ENCODE measurements around the gene RNASE12. TPM values are rescaled to one million over a fixed set of nuclear protein-coding genes. Genes with fewer than 3 reads are reported as not detected.
A peak's percentile ranks its signal among the peaks of the same experiment; 100 is the strongest.

Gene RNASE12
- total RNA-seq (not detected), polyA plus RNA-seq (not detected)
- long read RNA-seq, donor 1: 0 reads
- long read RNA-seq, donor 2: 0 reads

GRCh38 chr14:20591235-20591634, at the start of gene RNASE12:
TSS of gene RNASE12 (minus strand) at chr14:20591376. CDS start at chr14:20590723, 653 bp downstream.
- H3K4me1 ChIP-seq (ENCODE audit: control insufficient read depth in 1 of 2, insufficient read depth in 2 of 2, low read length in 2 of 2): no peaks in the 10 kb centered on the region
- H3K36me3 ChIP-seq (ENCODE audit: control insufficient read depth in 1 of 2, insufficient read depth in 2 of 2, low read length in 1 of 2): no peaks in the 10 kb centered on the region
- DNase-seq: no peak
- H3K27me3 ChIP-seq (ENCODE audit: control insufficient read depth in 1 of 2, insufficient read depth in 2 of 2, low read length in 1 of 2): peaks cover 0 to 2% of the 10 kb centered on the region in 2 donors
- intact Hi-C loops (cut with DNase I): no loop called here
- 80 to 83% methylated on average over 4 of the region's 4 CpGs for WGBS, 2 donors
- no peaks in the 10 kb centered on the region for H3K9me3 ChIP-seq (ENCODE audit: control insufficient read depth, low read length)
- H3K27ac ChIP-seq (ENCODE audit: low read depth in 1 of 2, low read length in 2 of 2): no peak within 1 kb of the TSS
- ATAC-seq (ENCODE audit: low FRiP score): no peak
- H3K4me3 ChIP-seq (ENCODE audit: low read length in 2 of 2): no peak within 1 kb of the TSS

- ATAC-seq (ENCODE audit: low FRiP score) (peak; percentile 70), DNase-seq (no peak)
- WGBS, 2 donors: 3 to 4% methylated on average over 45 of the region's 45 CpGs
- Histone ChIP-seq H3K4me1 (ENCODE audit: control insufficient read depth in 1 of 2, insufficient read depth in 2 of 2, low read length in 2 of 2) (no peaks in the 10 kb centered on the region), H3K36me3 (ENCODE audit: control insufficient read depth in 1 of 2, insufficient read depth in 2 of 2, low read length in 1 of 2) (no peaks in the 10 kb centered on the region), H3K27ac (ENCODE audit: low read depth in 1 of 2, low read length in 2 of 2) (no peak overlapping the region), H3K4me3 (ENCODE audit: low read length in 2 of 2) (no peak overlapping the region), H3K9me3 (ENCODE audit: control insufficient read depth, low read length) (no peaks in the 10 kb centered on the region), H3K27me3 (ENCODE audit: control insufficient read depth in 1 of 2, insufficient read depth in 2 of 2, low read length in 1 of 2) (no peaks in the 10 kb centered on the region)
- intact Hi-C loops (cut with DNase I): loop anchor here in 1 of 2 donors (5.0 kb wide), 1 partner anchor 49 kb away; the partner anchor contains the start of gene RNASE4
Measured at GRCh38 chr14:20632831-20633691, 41.9 kb upstream of the RNASE12 start.

DNA sequence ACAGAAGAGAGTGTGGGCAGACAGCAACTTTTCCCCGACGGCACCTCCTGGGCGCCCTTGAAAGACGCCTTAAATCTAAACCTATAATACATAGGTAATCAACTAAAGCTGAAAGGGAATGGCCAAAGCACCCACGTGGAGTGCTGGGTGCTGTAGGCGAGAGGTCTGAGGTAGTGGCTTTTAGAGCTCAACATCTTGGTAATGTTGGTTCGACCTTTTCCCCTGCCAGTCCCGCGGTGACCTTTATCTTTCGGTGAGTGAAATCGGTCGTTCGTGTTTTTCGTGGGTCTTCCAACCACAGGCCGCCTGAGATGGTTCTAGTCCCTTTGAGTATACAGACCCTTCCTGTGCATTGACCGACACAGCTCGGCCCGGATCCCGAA, 41.3 kb upstream of the RNASE12 start:
- Histone ChIP-seq H3K27me3 (ENCODE audit: control insufficient read depth in 1 of 2, insufficient read depth in 2 of 2, low read length in 1 of 2) (no peaks in the 10 kb centered on the region), H3K4me1 (ENCODE audit: control insufficient read depth in 1 of 2, insufficient read depth in 2 of 2, low read length in 2 of 2) (no peaks in the 10 kb centered on the region), H3K27ac (ENCODE audit: low read depth in 1 of 2, low read length in 2 of 2) (no peak overlapping the region), H3K4me3 (ENCODE audit: low read length in 2 of 2) (no peak overlapping the region), H3K36me3 (ENCODE audit: control insufficient read depth in 1 of 2, insufficient read depth in 2 of 2, low read length in 1 of 2) (no peaks in the 10 kb centered on the region), H3K9me3 (ENCODE audit: control insufficient read depth, low read length) (no peaks in the 10 kb centered on the region)
- WGBS, 2 donors: 1 to 2% methylated on average over 19 of the region's 19 CpGs
- intact Hi-C loops (cut with DNase I): loop anchor here in 1 of 2 donors (5.0 kb wide), 1 partner anchor 50 kb away; the partner anchor contains the start of gene RNASE4
- ATAC-seq (ENCODE audit: low FRiP score) (no peak), DNase-seq (no peak)

DNA sequence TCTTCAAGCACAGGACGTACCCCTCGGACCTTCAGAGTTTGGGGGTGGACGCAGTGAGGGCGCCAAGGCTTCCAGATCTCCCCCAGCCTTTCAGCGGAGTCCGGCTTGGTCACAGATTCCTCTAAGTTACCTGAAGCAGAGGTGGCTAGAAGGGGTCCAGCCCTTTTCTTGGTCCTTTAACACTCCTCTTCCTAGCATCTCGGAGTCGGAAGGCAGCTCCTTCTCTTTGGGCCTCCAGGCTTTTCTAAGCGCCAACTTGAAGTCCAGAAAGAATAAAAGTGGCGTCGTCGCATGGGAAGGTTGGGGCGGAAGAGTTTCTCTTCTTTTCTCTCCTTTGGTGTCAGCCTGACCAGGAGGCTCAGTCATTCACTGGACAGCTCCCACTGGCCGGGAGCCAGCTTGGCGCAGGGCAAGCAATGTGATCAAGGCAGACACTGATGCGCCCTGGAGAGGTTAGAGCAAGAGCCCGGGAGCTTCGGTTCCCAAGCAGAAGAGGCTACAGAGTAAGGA, 40.8 kb upstream of the RNASE12 start:
- H3K4me1 ChIP-seq (ENCODE audit: control insufficient read depth in 1 of 2, insufficient read depth in 2 of 2, low read length in 2 of 2): no peaks in the 10 kb centered on the region
- 1% methylated on average over 18 of the region's 18 CpGs for WGBS, 2 donors
- H3K36me3 ChIP-seq (ENCODE audit: control insufficient read depth in 1 of 2, insufficient read depth in 2 of 2, low read length in 1 of 2): no peaks in the 10 kb centered on the region
- peak; percentile 71 for ATAC-seq (ENCODE audit: low FRiP score)
- H3K4me3 ChIP-seq (ENCODE audit: low read length in 2 of 2): peak overlapping the region in 1 of 2 donors; percentile 23
- H3K9me3 ChIP-seq (ENCODE audit: control insufficient read depth, low read length): no peaks in the 10 kb centered on the region
- no peaks in the 10 kb centered on the region for H3K27me3 ChIP-seq (ENCODE audit: control insufficient read depth in 1 of 2, insufficient read depth in 2 of 2, low read length in 1 of 2)
- no peak overlapping the region for H3K27ac ChIP-seq (ENCODE audit: low read depth in 1 of 2, low read length in 2 of 2)
- intact Hi-C loops (cut with DNase I): loop anchor here (2.0 to 5.0 kb wide), 2 partner anchors 19 to 50 kb away; partner anchors contain the start of gene RNASE4 (in 1 of the 2)
- DNase-seq: peak; percentile 80 to 88

GRCh38 chr14:20631023-20631879, 40.1 kb upstream of the RNASE12 start:
- Histone ChIP-seq H3K27me3 (ENCODE audit: control insufficient read depth in 1 of 2, insufficient read depth in 2 of 2, low read length in 1 of 2) (no peaks in the 10 kb centered on the region), H3K27ac (ENCODE audit: low read depth in 1 of 2, low read length in 2 of 2) (no peak overlapping the region), H3K4me3 (ENCODE audit: low read length in 2 of 2) (peak overlapping the region; percentile 23 to 29), H3K36me3 (ENCODE audit: control insufficient read depth in 1 of 2, insufficient read depth in 2 of 2, low read length in 1 of 2) (no peaks in the 10 kb centered on the region), H3K4me1 (ENCODE audit: control insufficient read depth in 1 of 2, insufficient read depth in 2 of 2, low read length in 2 of 2) (no peaks in the 10 kb centered on the region), H3K9me3 (ENCODE audit: control insufficient read depth, low read length) (no peaks in the 10 kb centered on the region)
- DNase-seq (no peak), ATAC-seq (ENCODE audit: low FRiP score) (peak; percentile 72)
- 2 to 3% methylated on average over 19 of the region's 19 CpGs for WGBS, 2 donors
- intact Hi-C loops (cut with DNase I): loop anchor here (2.0 to 5.0 kb wide), 2 partner anchors 18 to 51 kb away; partner anchors contain the start of gene RNASE4 (in 1 of the 2)

- Histone ChIP-seq H3K27ac (ENCODE audit: low read depth in 1 of 2, low read length in 2 of 2) (no peak overlapping the region), H3K4me1 (ENCODE audit: control insufficient read depth in 1 of 2, insufficient read depth in 2 of 2, low read length in 2 of 2) (no peaks in the 10 kb centered on the region), H3K9me3 (ENCODE audit: control insufficient read depth, low read length) (no peaks in the 10 kb centered on the region), H3K36me3 (ENCODE audit: control insufficient read depth in 1 of 2, insufficient read depth in 2 of 2, low read length in 1 of 2) (no peaks in the 10 kb centered on the region), H3K4me3 (ENCODE audit: low read length in 2 of 2) (peak overlapping the region in 1 of 2 donors; percentile 29), H3K27me3 (ENCODE audit: control insufficient read depth in 1 of 2, insufficient read depth in 2 of 2, low read length in 1 of 2) (no peaks in the 10 kb centered on the region)
- DNase-seq (no peak), ATAC-seq (ENCODE audit: low FRiP score) (no peak)
- intact Hi-C loops (cut with DNase I): loop anchor here (2.0 to 5.0 kb wide), 2 partner anchors 18 to 52 kb away; partner anchors contain the start of gene RNASE4 (in 1 of the 2)
- whole genome bisulfite sequencing, 2 donors: 2 to 5% methylated on average over 23 of the region's 23 CpGs
Measured at GRCh38 chr14:20630340-20631022, 39.3 kb upstream of the RNASE12 start.

- ATAC-seq (ENCODE audit: low FRiP score) (no peak), DNase-seq (no peak)
- no peak overlapping the region for H3K4me3 ChIP-seq (ENCODE audit: low read length in 2 of 2)
- H3K36me3 ChIP-seq (ENCODE audit: control insufficient read depth in 1 of 2, insufficient read depth in 2 of 2, low read length in 1 of 2): no peaks in the 10 kb centered on the region
- H3K9me3 ChIP-seq (ENCODE audit: control insufficient read depth, low read length): no peaks in the 10 kb centered on the region
- intact Hi-C loops (cut with DNase I): loop anchor here in 1 of 2 donors (5.0 kb wide), 1 partner anchor 54 kb away; the partner anchor contains the start of gene RNASE4
- no peaks in the 10 kb centered on the region for H3K27me3 ChIP-seq (ENCODE audit: control insufficient read depth in 1 of 2, insufficient read depth in 2 of 2, low read length in 1 of 2)
- no peak overlapping the region for H3K27ac ChIP-seq (ENCODE audit: low read depth in 1 of 2, low read length in 2 of 2)
- no peaks in the 10 kb centered on the region for H3K4me1 ChIP-seq (ENCODE audit: control insufficient read depth in 1 of 2, insufficient read depth in 2 of 2, low read length in 2 of 2)
- 37 to 52% methylated on average over 10 of the region's 10 CpGs for WGBS, 2 donors
Measured at GRCh38 chr14:20628063-20628854, 37.1 kb upstream of the RNASE12 start.
